Endothelial cell (in vitro differentiated cells): Measurements from ENCODE around the gene COTL1. TPM values are rescaled to one million over a fixed set of nuclear protein-coding genes. Genes with fewer than 3 reads are reported as not detected.
A peak's percentile ranks its signal among the peaks of the same experiment; 100 is the strongest.

Source experiments
- DNase-seq: peaks from one replicate; pipeline ENCODE4 v3.0.0; 2021; ENCODE audit warnings: low spot score
- H3K27ac Mint-ChIP-seq: one replicate; pipeline ENCODE4 v1.8.0; 2021; ENCODE audit warnings: mixed read lengths, inconsistent platforms; ENCODE audit not compliant: unreplicated experiment
- H3K27me3 Mint-ChIP-seq: one replicate; pipeline ENCODE4 v1.8.0; 2021; ENCODE audit warnings: mild to moderate bottlenecking, moderate library complexity, mixed read lengths, inconsistent platforms; ENCODE audit not compliant: unreplicated experiment
- H3K36me3 Mint-ChIP-seq: one replicate; pipeline ENCODE4 v1.8.0; 2021; ENCODE audit warnings: mild to moderate bottlenecking, low read depth, mixed read lengths, inconsistent platforms; ENCODE audit not compliant: unreplicated experiment
- H3K4me1 Mint-ChIP-seq: one replicate; pipeline ENCODE4 v1.8.0; 2021; ENCODE audit warnings: mild to moderate bottlenecking, mixed read lengths, inconsistent platforms; ENCODE audit not compliant: unreplicated experiment
- H3K4me3 Mint-ChIP-seq: one replicate; pipeline ENCODE4 v1.8.0; 2021; ENCODE audit warnings: mild to moderate bottlenecking, mixed read lengths, inconsistent platforms; ENCODE audit not compliant: unreplicated experiment
- H3K9me3 Mint-ChIP-seq: one replicate; pipeline ENCODE4 v1.8.0; 2021; ENCODE audit warnings: mixed read lengths, inconsistent platforms; ENCODE audit not compliant: unreplicated experiment
- total RNA-seq: library from RNA; stranded (reverse); fragmentation: NEBNext Ultra II Directional; extraction: Animal tissue kit (Norgen Biotek cat#: 25700); gene quantifications from one replicate; pipeline ENCODE4 v1.2.1, GENCODE V29; 2021; ENCODE audit not compliant: unreplicated experiment
- TF ChIP-seq, protein P1 (sequence below): fragments of 200-600 bp; sonication (generic); IDR thresholded peaks from one replicate; pipeline ENCODE4 v1.5.0; 2021; ENCODE audit warnings: antibody characterized with exemption; ENCODE audit not compliant: unreplicated experiment

The COTL1 gene
- total RNA-seq, 1 donor from 2014 or later, result 87.3 TPM

DNA sequence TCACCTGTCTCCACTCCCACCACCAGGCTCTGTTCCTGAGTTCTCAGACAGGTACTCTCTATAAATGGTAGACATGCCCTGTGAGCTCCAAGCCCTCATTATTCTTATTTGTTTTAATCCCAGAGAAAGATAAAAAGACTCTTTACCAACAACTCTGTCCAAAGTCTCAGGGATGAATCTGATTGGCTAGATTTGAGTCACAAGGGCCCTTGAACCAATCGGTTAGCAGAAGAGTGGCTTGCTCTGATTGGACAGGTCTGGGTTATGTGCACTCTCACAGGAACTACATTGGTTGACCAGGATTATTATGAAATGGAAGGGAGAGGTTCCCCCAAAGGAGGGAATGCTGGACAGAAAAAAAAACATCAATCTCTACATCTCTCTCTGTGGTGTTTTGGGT lies 7.5 kb downstream of the COTL1 start:
- H3K27me3 Mint-ChIP-seq, result peaks cover 5% of the 10 kb centered on the region
- H3K36me3 Mint-ChIP-seq, result peaks cover 22% of the 10 kb centered on the region
- no peak for DNase-seq
- TF ChIP-seq, protein P1, sequence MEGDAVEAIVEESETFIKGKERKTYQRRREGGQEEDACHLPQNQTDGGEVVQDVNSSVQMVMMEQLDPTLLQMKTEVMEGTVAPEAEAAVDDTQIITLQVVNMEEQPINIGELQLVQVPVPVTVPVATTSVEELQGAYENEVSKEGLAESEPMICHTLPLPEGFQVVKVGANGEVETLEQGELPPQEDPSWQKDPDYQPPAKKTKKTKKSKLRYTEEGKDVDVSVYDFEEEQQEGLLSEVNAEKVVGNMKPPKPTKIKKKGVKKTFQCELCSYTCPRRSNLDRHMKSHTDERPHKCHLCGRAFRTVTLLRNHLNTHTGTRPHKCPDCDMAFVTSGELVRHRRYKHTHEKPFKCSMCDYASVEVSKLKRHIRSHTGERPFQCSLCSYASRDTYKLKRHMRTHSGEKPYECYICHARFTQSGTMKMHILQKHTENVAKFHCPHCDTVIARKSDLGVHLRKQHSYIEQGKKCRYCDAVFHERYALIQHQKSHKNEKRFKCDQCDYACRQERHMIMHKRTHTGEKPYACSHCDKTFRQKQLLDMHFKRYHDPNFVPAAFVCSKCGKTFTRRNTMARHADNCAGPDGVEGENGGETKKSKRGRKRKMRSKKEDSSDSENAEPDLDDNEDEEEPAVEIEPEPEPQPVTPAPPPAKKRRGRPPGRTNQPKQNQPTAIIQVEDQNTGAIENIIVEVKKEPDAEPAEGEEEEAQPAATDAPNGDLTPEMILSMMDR, result no peak
- H3K4me1 Mint-ChIP-seq, result peaks cover 30% of the 10 kb centered on the region
- no peak overlapping the region for H3K27ac Mint-ChIP-seq
- no peak overlapping the region for H3K4me3 Mint-ChIP-seq
- H3K9me3 Mint-ChIP-seq, result no peaks in the 10 kb centered on the region

DNA sequence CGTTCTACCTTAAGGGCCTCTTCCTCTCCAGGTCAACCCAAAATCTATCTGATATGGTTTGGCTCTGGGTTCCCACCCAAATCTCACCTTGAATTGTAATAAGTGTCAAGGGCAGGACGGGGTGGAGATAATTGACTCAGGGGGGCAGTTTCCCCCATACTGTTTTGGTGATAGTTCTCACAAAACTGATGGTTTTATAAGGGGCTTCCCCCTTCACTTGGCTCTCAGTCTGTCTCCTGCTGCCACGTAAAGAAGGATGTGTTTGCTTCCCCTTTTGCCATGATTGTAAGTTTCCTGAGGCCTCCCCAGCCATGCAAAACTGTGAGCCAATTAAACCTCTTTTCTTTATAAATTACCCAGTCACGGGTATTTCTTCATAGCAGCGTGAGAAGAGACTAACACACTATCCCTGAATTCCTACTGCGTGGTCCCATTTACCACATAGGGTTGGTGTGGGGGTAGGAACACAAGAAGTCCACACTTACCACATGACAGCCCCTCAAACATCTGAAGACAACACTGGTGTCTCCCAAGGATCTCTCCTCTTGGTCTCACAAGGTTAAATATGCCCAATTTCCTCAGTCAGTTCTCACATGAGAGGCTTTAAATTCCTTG lies 8.2 kb downstream of the COTL1 start:
- peaks cover 25% of the 10 kb centered on the region for H3K4me1 Mint-ChIP-seq
- H3K9me3 Mint-ChIP-seq, result no peaks in the 10 kb centered on the region
- peaks cover 24% of the 10 kb centered on the region for H3K36me3 Mint-ChIP-seq
- H3K4me3 Mint-ChIP-seq, result no peak overlapping the region
- TF ChIP-seq, protein P1, result no peak
- no peak for DNase-seq
- H3K27me3 Mint-ChIP-seq, result peaks cover 3% of the 10 kb centered on the region
- no peak overlapping the region for H3K27ac Mint-ChIP-seq

DNA sequence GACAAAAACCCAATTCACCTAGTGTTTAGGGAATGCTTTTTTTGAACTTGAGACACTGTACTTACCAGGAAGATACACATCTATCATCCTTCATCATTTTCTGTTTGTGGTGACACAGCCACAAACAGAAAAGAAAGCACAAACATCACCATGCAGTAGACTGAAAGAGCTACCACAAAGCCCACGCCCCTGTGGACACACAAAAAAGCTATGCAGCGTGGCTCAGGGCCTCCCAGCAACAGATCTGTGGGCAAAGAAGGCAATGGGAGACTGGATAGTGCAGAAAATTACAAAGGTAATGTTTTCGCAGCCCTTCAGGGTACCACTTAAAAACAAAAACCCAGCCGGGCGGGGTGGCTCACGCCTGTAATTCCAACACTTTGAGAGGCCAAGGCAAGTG lies 9.6 kb downstream of the COTL1 start:
- Mint-ChIP-seq H3K4me3 (no peak overlapping the region), H3K9me3 (no peaks in the 10 kb centered on the region), H3K27ac (no peak overlapping the region), H3K4me1 (peaks cover 22% of the 10 kb centered on the region), H3K27me3 (peaks cover 1% of the 10 kb centered on the region), H3K36me3 (peaks cover 25% of the 10 kb centered on the region)
- TF ChIP-seq, protein P1, result no peak
- no peak for DNase-seq

DNA sequence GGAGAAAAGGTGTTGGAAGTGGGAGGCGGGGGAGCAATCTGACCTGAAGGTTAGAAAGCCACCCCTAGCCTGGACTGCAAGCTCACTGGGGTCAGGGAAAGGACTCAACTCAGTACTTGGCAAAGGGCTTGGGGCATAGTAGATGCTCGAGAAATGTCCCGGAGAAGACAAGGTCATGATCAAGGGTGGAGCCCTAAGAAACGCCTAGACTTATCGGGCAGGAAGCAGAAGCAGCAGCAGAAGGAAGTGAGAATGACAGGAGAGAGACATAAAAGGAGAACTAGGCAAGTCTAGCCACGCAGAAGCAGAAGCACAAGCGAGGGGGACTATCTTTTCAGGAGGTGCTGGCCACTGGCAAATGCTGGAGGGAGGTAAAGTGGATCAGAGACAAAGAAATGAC lies 10.2 kb downstream of the COTL1 start:
- no peak for DNase-seq
- H3K36me3 Mint-ChIP-seq, result peaks cover 23% of the 10 kb centered on the region
- peaks cover 1% of the 10 kb centered on the region for H3K27me3 Mint-ChIP-seq
- TF ChIP-seq, protein P1, result no peak
- H3K27ac Mint-ChIP-seq, result no peak overlapping the region
- peaks cover 25% of the 10 kb centered on the region for H3K4me1 Mint-ChIP-seq
- no peaks in the 10 kb centered on the region for H3K9me3 Mint-ChIP-seq
- H3K4me3 Mint-ChIP-seq, result no peak overlapping the region

DNA sequence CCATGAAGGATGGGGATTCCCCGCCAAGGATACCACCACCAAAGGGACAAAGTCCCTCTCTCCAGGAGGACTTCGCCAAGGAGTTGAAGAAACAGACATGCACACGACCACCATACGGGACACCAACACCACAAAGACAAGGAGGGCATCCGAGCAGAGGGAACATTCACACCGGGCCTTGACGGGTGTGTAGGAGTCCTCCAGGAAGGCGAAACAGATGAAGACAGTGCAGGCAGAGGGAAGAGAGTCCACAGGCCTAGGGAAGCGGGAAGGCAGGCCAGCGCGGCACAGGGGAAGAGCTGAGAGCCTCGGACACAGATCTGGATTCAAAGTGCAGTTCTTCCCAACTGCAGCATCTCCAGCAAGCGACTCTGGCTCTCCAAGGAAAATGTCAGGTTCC lies 10.8 kb downstream of the COTL1 start:
- H3K27ac Mint-ChIP-seq, result no peak overlapping the region
- DNase-seq, result no peak
- peaks cover 24% of the 10 kb centered on the region for H3K4me1 Mint-ChIP-seq
- H3K36me3 Mint-ChIP-seq, result peaks cover 22% of the 10 kb centered on the region
- peaks cover 3% of the 10 kb centered on the region for H3K27me3 Mint-ChIP-seq
- TF ChIP-seq, protein P1, result no peak
- H3K4me3 Mint-ChIP-seq, result peak overlapping the region; percentile 34
- no peaks in the 10 kb centered on the region for H3K9me3 Mint-ChIP-seq
